Pancreas (tissue), 10 donors: Measurements from ENCODE around the gene CBR3. TPM values are rescaled to one million over a fixed set of nuclear protein-coding genes. Genes with fewer than 3 reads are reported as not detected.
A peak's percentile ranks its signal among the peaks of the same experiment; 100 is the strongest.

Experiments used
- ATAC-seq, 4 donors: fragments of 200-7000 bp; cut with Tn5 transposase; one replicate each; pipeline versions ENCODE4 v1.8.0 to v1.9.1; 2020; ENCODE audit warnings: mild to moderate bottlenecking in 4 of 4, moderate library complexity in 4 of 4
- DNase-seq, 6 donors: peaks; one replicate each; pipeline ENCODE4 v3.0.0-alpha.2; 2020
- FAIRE-seq: peaks from 2 replicates; lab custom pipeline; 2012; peaks lifted over from hg19 to GRCh38; lab: Jason Lieb, UNC
- H3K27ac ChIP-seq, 4 donors: fragments of 200-600 bp; sonication (generic); 1 replicate in 3 of 4; 2 replicates in 1 of 4; pipeline versions ENCODE4 v1.5.0 to v1.8.0; 2020
- H3K27me3 ChIP-seq, 4 donors: fragments of 200-600 bp; one replicate each; pipeline ENCODE4 v1.8.0; 2021
- H3K36me3 ChIP-seq, 3 donors: fragments of 200-600 bp; sonication (generic) in 1 of 3; one replicate each; pipeline versions ENCODE4 v1.5.0 to v1.8.0; 2020 to 2021
- H3K4me1 ChIP-seq, 3 donors: fragments of 200-600 bp; one replicate each; pipeline ENCODE4 v1.8.0; 2021
- H3K4me3 ChIP-seq, 4 donors: fragments of 200-600 bp; sonication (generic) in 2 of 4; one replicate each; pipeline versions ENCODE4 v1.5.0 to v1.8.0; 2020 to 2021
- H3K9me3 ChIP-seq, 4 donors: fragments of 200-600 bp; one replicate each; pipeline ENCODE4 v1.8.0; 2021
- CTCF ChIP-seq, 4 donors: fragments of 200-600 bp; sonication (generic) in 3 of 4; IDR thresholded peaks; one replicate each; pipeline versions ENCODE4 v1.5.0 to v1.8.0; 2021; ENCODE audit warnings: antibody characterized with exemption in 4 of 4
- WGBS, 2 donors: extraction: QIAGEN DNeasy Blood & Tissue Kit; methylation state at CpG; one replicate each; pipeline ENCODE4 v1.1.7; 2013; 5-methylcytosine and 5-hydroxymethylcytosine counted together
- intact Hi-C, 3 donors: fragments of 100-400 bp; cut with DNase I; formaldehyde crosslinking; loops; one replicate each; pipeline versions ENCODE4 v1.11.1 to v1.14.2; 2022
- polyA plus RNA-seq, 2 donors: library from polyadenylated mRNA; stranded (reverse); fragments of 200-250 nt; gene quantifications; one replicate each; pipeline ENCODE4 v1.2.3, GENCODE V29; 2013
- total RNA-seq, 6 donors: library from RNA; stranded (reverse); fragmentation: NEBNext Ultra II Directional in 4 of 6; extraction: Animal tissue kit (Norgen Biotek cat#: 25700) in 4 of 6; gene quantifications; one replicate each; pipeline versions ENCODE4 v1.2.1 to v1.2.4, GENCODE V29; 2021 to 2023
- donor health status: healthy with polysubstance abuse.
- donor health status: DM: no; HTN: no; CAD: no; lungs with moderate emphysema.
- donor health status: DM: no; HTN: no; CAD: no.
- donor health status: control.
- donor health status: control.
- donor health status: Bipolar disorder and iron deficiency.
- donor health status: DM: yes; HTN: yes; CAD: no.
- donor health status: DM: no; HTN: no; CAD: no.
- donor health status: DM: no; HTN: no; CAD: no.
- donor health status: DM: yes; HTN: yes; CAD: no.

CBR3 gene
- total and polyA plus RNA-seq, 8 donors: 0.16 to 2.4 (median 1.1) TPM

GRCh38 chr21:36149788-36150711 lies 15.2 kb downstream of the CBR3 start:
- H3K4me3 ChIP-seq: no peak overlapping the region
- peak overlapping the region in 2 of 4 donors; percentile 30 to 55 for H3K27ac ChIP-seq
- peaks cover 0 to 3% (median 0%) of the 10 kb centered on the region in 3 donors for H3K4me1 ChIP-seq
- WGBS, 2 donors: 79 to 81% methylated on average over 7 of the region's 7 CpGs
- H3K27me3 ChIP-seq: no peaks in the 10 kb centered on the region
- intact Hi-C loops: loop anchor here in 2 of 3 donors (5.0 to 10.0 kb wide), 3 partner anchors 52 to 185 kb away; no protein-coding TSS in a partner anchor
- FAIRE-seq: no peak
- peak in 3 of 4 donors; percentile 40 to 74 (median 67) for ATAC-seq
- no peak for TF ChIP-seq CTCF (IDR thresholded peaks at IDR 0.05)
- no peaks in the 10 kb centered on the region for H3K36me3 ChIP-seq
- no peak for DNase-seq
- no peaks in the 10 kb centered on the region for H3K9me3 ChIP-seq

GRCh38 chr21:36155603-36156338 lies 20.9 kb downstream of the CBR3 start:
- H3K27ac ChIP-seq: peak overlapping the region; percentile 86 to 90 (median 90)
- H3K36me3 ChIP-seq: no peaks in the 10 kb centered on the region
- no peaks in the 10 kb centered on the region for H3K27me3 ChIP-seq
- H3K4me3 ChIP-seq: peak overlapping the region; percentile 32 to 58 (median 50)
- no peak for TF ChIP-seq CTCF (IDR thresholded peaks at IDR 0.05)
- 2 to 3% methylated on average over 53 of the region's 53 CpGs for WGBS, 2 donors
- H3K9me3 ChIP-seq: no peaks in the 10 kb centered on the region
- intact Hi-C loops: no loop called here
- H3K4me1 ChIP-seq: peaks cover 0 to 7% (median 0%) of the 10 kb centered on the region in 3 donors
- ATAC-seq (peak; percentile 42 to 57 (median 56)), FAIRE-seq (no peak), DNase-seq (peak; percentile 73 to 87 (median 74))

GRCh38 chr21:36156339-36156814 lies 21.5 kb downstream of the CBR3 start:
- Histone ChIP-seq H3K4me3 (peak overlapping the region; percentile 84 to 97 (median 92)), H3K4me1 (peaks cover 0 to 7% (median 0%) of the 10 kb centered on the region in 3 donors), H3K9me3 (no peaks in the 10 kb centered on the region), H3K36me3 (no peaks in the 10 kb centered on the region), H3K27me3 (no peaks in the 10 kb centered on the region), H3K27ac (peak overlapping the region; percentile 86 to 90 (median 90))
- FAIRE-seq (peak; percentile 86), ATAC-seq (peak; percentile 87 to 95 (median 88)), DNase-seq (peak; percentile 99 to 100 (median 100))
- 0 to 1% methylated on average over 36 to 43 of the region's 43 CpGs for WGBS, 2 donors
- TF ChIP-seq CTCF (IDR thresholded peaks at IDR 0.05): no peak
- intact Hi-C loops: no loop called here

- peaks cover 0 to 7% (median 0%) of the 10 kb centered on the region in 3 donors for H3K4me1 ChIP-seq
These were observed 22.2 kb downstream of the CBR3 start, which contains the start of gene DOP1B for GRCh38 chr21:36156815-36157670. Gene DOP1B (plus strand): TSS chr21:36156824. CDS start chr21:36164734, 7,910 bp downstream.

More at GRCh38 chr21:36156815-36157670, 22.2 kb downstream of the CBR3 start, which contains the start of gene DOP1B:
- FAIRE-seq: no peak
- Histone ChIP-seq H3K27ac (peak within 1 kb of the TSS; percentile 86 to 90 (median 90)), H3K4me3 (peak within 1 kb of the TSS; percentile 84 to 97 (median 92)), H3K36me3 (no peaks in the 10 kb centered on the region), H3K9me3 (no peaks in the 10 kb centered on the region), H3K27me3 (no peaks in the 10 kb centered on the region)
- WGBS, 2 donors: 1% methylated on average over 38 to 83 of the region's 83 CpGs
- no peak for TF ChIP-seq CTCF (IDR thresholded peaks at IDR 0.05)
- ATAC-seq: peak; percentile 4 to 32 (median 11)
- intact Hi-C loops: no loop called here
- peak in 2 of 6 donors; percentile 53 to 79 for DNase-seq
